Caco-2 (cell line): ENCODE measurements around the gene TMED1. TPM values are rescaled to one million over a fixed set of nuclear protein-coding genes. Genes with fewer than 3 reads are reported as not detected.
A peak's percentile ranks its signal among the peaks of the same experiment; 100 is the strongest.
"Not testable (repeated sequence)": the region's sequence is repeated elsewhere in the genome, so short reads cannot be mapped to it uniquely, and the experiment has no call there.

Source experiments
- BruUV-seq: library from RNA; stranded (reverse); fragments of 400-500 nt; replicated peaks from 2 replicates; lab custom pipeline; 2021; lab: Mats Ljungman, UMichigan
- CTCF ChIA-PET: fragments of 300-600 bp; sonication (Branson Sonifier 250); formaldehyde crosslinking; loops from one replicate; lab custom pipeline; 2022; ENCODE audit warnings: antibody characterized with exemption; lab: Charles Lee
- POLR2A ChIA-PET: fragments of 300-600 bp; sonication (Branson Sonifier 250); formaldehyde crosslinking; loops from one replicate; lab custom pipeline; 2022; ENCODE audit warnings: antibody characterized with exemption; lab: Charles Lee
- DNase-seq, 2 experiments: peaks; one replicate each; pipeline versions ENCODE4 v3.0.0 to v3.0.0-alpha.2; 2020 to 2022
- H3K27me3 ChIP-seq: replicated peaks from 2 replicates; pipeline ENCODE4 v1.6.0; 2011; ENCODE audit warnings: low read length; ENCODE audit not compliant: control insufficient read depth, insufficient read depth
- H3K36me3 ChIP-seq: 2 replicates; pipeline ENCODE4 v1.5.1; 2011; ENCODE audit warnings: low read length; ENCODE audit not compliant: control insufficient read depth, insufficient read depth
- H3K4me1 ChIP-seq: fragments of 250-450 bp; sonication (Bioruptor Pico); 2 replicates; pipeline ENCODE4 v1.5.1; 2020; ENCODE audit warnings: mild to moderate bottlenecking
- H3K4me3 ChIP-seq: 2 replicates; pipeline ENCODE4 v1.5.1; 2011; ENCODE audit warnings: low read depth, mild to moderate bottlenecking, control low read depth, low read length
- H3K9me3 ChIP-seq: fragments of 250-450 bp; sonication (Bioruptor Pico); 2 replicates; pipeline ENCODE4 v1.5.1; 2020; ENCODE audit warnings: mild to moderate bottlenecking, moderate library complexity
- H3K27ac Mint-ChIP-seq: one replicate; pipeline ENCODE4 v1.8.0; 2022; ENCODE audit warnings: mixed read lengths; ENCODE audit not compliant: unreplicated experiment
- H3K27me3 Mint-ChIP-seq: one replicate; pipeline ENCODE4 v1.8.0; 2022; ENCODE audit warnings: mixed read lengths; ENCODE audit not compliant: insufficient read depth, unreplicated experiment
- H3K36me3 Mint-ChIP-seq: one replicate; pipeline ENCODE4 v1.8.0; 2022; ENCODE audit warnings: mild to moderate bottlenecking, mixed read lengths; ENCODE audit not compliant: insufficient read depth, unreplicated experiment
- H3K4me1 Mint-ChIP-seq: one replicate; pipeline ENCODE4 v1.8.0; 2022; ENCODE audit warnings: low read depth, mixed read lengths; ENCODE audit not compliant: unreplicated experiment
- H3K4me3 Mint-ChIP-seq: one replicate; pipeline ENCODE4 v1.8.0; 2022; ENCODE audit warnings: mild to moderate bottlenecking, moderate library complexity, mixed read lengths; ENCODE audit not compliant: unreplicated experiment
- H3K9me3 Mint-ChIP-seq: one replicate; pipeline ENCODE4 v1.8.0; 2022; ENCODE audit warnings: mixed read lengths; ENCODE audit not compliant: unreplicated experiment
- CTCF ChIP-seq, 2 experiments: fragments of 200-600 bp in 1 of 2; IDR thresholded peaks; 1 replicate in 1 of 2; 2 replicates in 1 of 2; pipeline versions ENCODE4 v1.5.1 to v1.8.0; 2011 to 2022; ENCODE audit warnings: antibody characterized with exemption in 1 of 2, control low read depth in 1 of 2, inconsistent platforms in 1 of 2, low read depth in 1 of 2, low read length in 1 of 2, mild to moderate bottlenecking in 1 of 2, moderate library complexity in 1 of 2; ENCODE audit not compliant: insufficient read depth in 1 of 2, severe bottlenecking in 1 of 2, unreplicated experiment in 1 of 2
- intact Hi-C: fragments of 100-400 bp; cut with micrococcal nuclease; formaldehyde crosslinking; loops from one replicate; pipeline ENCODE4 v1.10.0; 2022; ENCODE audit not compliant: unreplicated experiment
- total RNA-seq: library from RNA; stranded (reverse); gene quantifications from 2 replicates; pipeline ENCODE4 v1.2.3, GENCODE V29; 2022

TMED1 gene
- total RNA-seq, 1 experiment from 2014 or later, result 41.4 TPM

- no peaks in the 10 kb centered on the region for H3K27me3 ChIP-seq
- intact Hi-C loops, result loop anchor here (1.0 kb wide), 1 partner anchor 35 kb away; the partner anchor contains the start of gene TMED1
- peak within 1 kb of the TSS; percentile 70 for H3K4me3 ChIP-seq
- no TSS peak for BruUV-seq
- no peaks in the 10 kb centered on the region for H3K9me3 ChIP-seq
- peak within 1 kb of the TSS; percentile 88 for H3K27ac Mint-ChIP-seq
- ChIA-PET CTCF (interaction anchor here (0.5 to 1.4 kb wide), 12 partner anchors 13 to 165 kb away, joined by 3 to 10 read pairs (median 3); partner anchors contain the start of genes DNM2 and TMED1), POLR2A (interaction anchor here (0.6 to 1.0 kb wide), 2 partner anchors 35 to 57 kb away, joined by 3 to 4 read pairs; partner anchors contain the start of gene TMED1)
- peaks cover 27% of the 10 kb centered on the region for H3K36me3 Mint-ChIP-seq
- peak; percentile 98 to 99 for DNase-seq
- peak; percentile 32 to 51 for TF ChIP-seq CTCF (IDR thresholded peaks at IDR 0.05; ENCODE audit: insufficient read depth in 1 of 2, low read depth in 1 of 2, low read length in 1 of 2, severe bottlenecking in 1 of 2, unreplicated experiment in 1 of 2)
- H3K4me1 ChIP-seq, result peaks cover 22% of the 10 kb centered on the region
- no peaks in the 10 kb centered on the region for H3K9me3 Mint-ChIP-seq
- H3K36me3 ChIP-seq, result no peaks in the 10 kb centered on the region
- peak within 1 kb of the TSS; percentile 92 for H3K4me3 Mint-ChIP-seq
- no peaks in the 10 kb centered on the region for H3K27me3 Mint-ChIP-seq
- no peaks in the 10 kb centered on the region for H3K4me1 Mint-ChIP-seq
Measured at GRCh38 chr19:10870955-10871603, 35.1 kb upstream of the TMED1 start, which contains the start of gene CARM1. Gene CARM1, plus strand, starts transcription at chr19:10871553. Its CDS starts 150 bp downstream, at chr19:10871703.

GRCh38 chr19:10870501-10870954, 34.5 kb upstream of the TMED1 start:
- no peak for DNase-seq
- Histone ChIP-seq H3K4me3 (peak overlapping the region; percentile 51), H3K27me3 (no peaks in the 10 kb centered on the region), H3K36me3 (no peaks in the 10 kb centered on the region), H3K4me1 (peaks cover 22% of the 10 kb centered on the region), H3K9me3 (no peaks in the 10 kb centered on the region)
- no TSS peak for BruUV-seq
- no peaks in the 10 kb centered on the region for H3K4me1 Mint-ChIP-seq
- no peaks in the 10 kb centered on the region for H3K9me3 Mint-ChIP-seq
- POLR2A ChIA-PET, result interaction anchor here (0.6 to 1.0 kb wide), 2 partner anchors 34 to 57 kb away, joined by 3 to 4 read pairs; partner anchors contain the start of gene TMED1
- H3K4me3 Mint-ChIP-seq, result peak overlapping the region; percentile 75
- no peak for TF ChIP-seq CTCF (IDR thresholded peaks at IDR 0.05; ENCODE audit: insufficient read depth in 1 of 2, low read depth in 1 of 2, low read length in 1 of 2, severe bottlenecking in 1 of 2, unreplicated experiment in 1 of 2)
- peaks cover 26% of the 10 kb centered on the region for H3K36me3 Mint-ChIP-seq
- intact Hi-C loops, result no loop called here
- H3K27ac Mint-ChIP-seq, result peak overlapping the region; percentile 53
- no peaks in the 10 kb centered on the region for H3K27me3 Mint-ChIP-seq
- CTCF ChIA-PET, result interaction anchor here (0.5 to 1.0 kb wide), 11 partner anchors 17 to 165 kb away, joined by 3 to 10 read pairs (median 3); partner anchors contain the start of genes DNM2 and TMED1

GRCh38 chr19:10869872-10870311, 33.9 kb upstream of the TMED1 start:
- POLR2A ChIA-PET, intact Hi-C loops, CTCF ChIA-PET, BruUV-seq, H3K27me3 ChIP-seq, H3K27me3 Mint-ChIP-seq, H3K36me3 ChIP-seq, H3K4me1 Mint-ChIP-seq, H3K9me3 ChIP-seq, H3K4me3 ChIP-seq, DNase-seq, H3K9me3 Mint-ChIP-seq: not testable (repeated sequence)
- H3K4me1 ChIP-seq, result peaks cover 22% of the 10 kb centered on the region
- Mint-ChIP-seq H3K27ac (peak overlapping the region; percentile 71), H3K4me3 (peak overlapping the region; percentile 75), H3K36me3 (peaks cover 20% of the 10 kb centered on the region)
